ENCODE results near the gene MALAT1. TPM values are rescaled to one million over a fixed set of nuclear protein-coding genes. Genes with fewer than 3 reads are reported as not detected.

The MALAT1 gene
- total and polyA plus RNA-seq, 10 of the 15 experiments (the other 5 are each of a cell fraction or from before 2014, with no cell fraction given): 448 to 8,160 (median 2,019) TPM

GRCh38 chr11:65477149-65477965, 21.5 kb upstream of the MALAT1 start (continued):
- no peak for TF ChIP-seq IRF3 (IDR thresholded peaks at IDR 0.05)
- TF ChIP-seq ETV6 (conservative IDR thresholded peaks at IDR 0.05 in 1 of 2, IDR thresholded peaks at IDR 0.05 in 1 of 2; ENCODE audit: borderline replicate concordance in 1 of 2, low read depth in 1 of 2): no peak
- TF ChIP-seq BCLAF1 (IDR thresholded peaks at IDR 0.05): no peak
- peak; percentile 94 for TF ChIP-seq POLR2AphosphoS5 (IDR thresholded peaks at IDR 0.05; ENCODE audit: low read length)
- TF ChIP-seq BRCA1 (IDR thresholded peaks at IDR 0.05; ENCODE audit: low read depth, low read length): no peak
- no peak for TF ChIP-seq ZNF217 (IDR thresholded peaks at IDR 0.05)
- TF ChIP-seq PML (IDR thresholded peaks at IDR 0.05; ENCODE audit: low read length): peak; percentile 88; the same call in 1 of the 2 replicates
- no peak for TF ChIP-seq SUZ12 (IDR thresholded peaks at IDR 0.05; ENCODE audit: unreplicated experiment)
- peak; percentile 65 for TF ChIP-seq KLF5 (IDR thresholded peaks at IDR 0.05; ENCODE audit: partially characterized antibody)
- TF ChIP-seq E4F1 (IDR thresholded peaks at IDR 0.05; ENCODE audit: borderline replicate concordance, partially characterized antibody): peak; percentile 6
- TF ChIP-seq ZNF207 (IDR thresholded peaks at IDR 0.05; ENCODE audit: borderline replicate concordance): peak; percentile 43; the same call in 1 of the 2 replicates
- TF ChIP-seq IKZF1 (conservative IDR thresholded peaks at IDR 0.05): peak; percentile 98
- peak; percentile 72 for TF ChIP-seq DPF2 (IDR thresholded peaks at IDR 0.05)
- peak; percentile 82 to 98 for TF ChIP-seq BHLHE40 (IDR thresholded peaks at IDR 0.05; ENCODE audit: borderline replicate concordance in 1 of 2, low read depth in 2 of 2, low read length in 1 of 2)
- peak; percentile 21; the same call in 1 of the 2 replicates for TF ChIP-seq CREB1 (IDR thresholded peaks at IDR 0.05; ENCODE audit: low read depth)
- TF ChIP-seq CEBPZ (IDR thresholded peaks at IDR 0.05; ENCODE audit: low read depth, low read length): no peak
- no peak for TF ChIP-seq ESRRA (IDR thresholded peaks at IDR 0.05; ENCODE audit: low read length)
- 0 out of 2 replicates have a peak, but pooled peaks have one; percentile 4 for TF ChIP-seq SIN3A (IDR thresholded peaks at IDR 0.05; ENCODE audit: low read depth, low read length)
- TF ChIP-seq RAD21 (IDR thresholded peaks at IDR 0.05; ENCODE audit: insufficient read depth, low read depth, low read length): no peak
- TF ChIP-seq NBN (IDR thresholded peaks at IDR 0.05): peak; percentile 84

All from GM12878 (cell line).